ENCODE measurements around the gene ADGRB2.

ADGRB2 gene

GRCh38 chr1:31763671-31764311 lies 349 bp downstream of the ADGRB2 start:
- no peak for DNase-seq

DNA sequence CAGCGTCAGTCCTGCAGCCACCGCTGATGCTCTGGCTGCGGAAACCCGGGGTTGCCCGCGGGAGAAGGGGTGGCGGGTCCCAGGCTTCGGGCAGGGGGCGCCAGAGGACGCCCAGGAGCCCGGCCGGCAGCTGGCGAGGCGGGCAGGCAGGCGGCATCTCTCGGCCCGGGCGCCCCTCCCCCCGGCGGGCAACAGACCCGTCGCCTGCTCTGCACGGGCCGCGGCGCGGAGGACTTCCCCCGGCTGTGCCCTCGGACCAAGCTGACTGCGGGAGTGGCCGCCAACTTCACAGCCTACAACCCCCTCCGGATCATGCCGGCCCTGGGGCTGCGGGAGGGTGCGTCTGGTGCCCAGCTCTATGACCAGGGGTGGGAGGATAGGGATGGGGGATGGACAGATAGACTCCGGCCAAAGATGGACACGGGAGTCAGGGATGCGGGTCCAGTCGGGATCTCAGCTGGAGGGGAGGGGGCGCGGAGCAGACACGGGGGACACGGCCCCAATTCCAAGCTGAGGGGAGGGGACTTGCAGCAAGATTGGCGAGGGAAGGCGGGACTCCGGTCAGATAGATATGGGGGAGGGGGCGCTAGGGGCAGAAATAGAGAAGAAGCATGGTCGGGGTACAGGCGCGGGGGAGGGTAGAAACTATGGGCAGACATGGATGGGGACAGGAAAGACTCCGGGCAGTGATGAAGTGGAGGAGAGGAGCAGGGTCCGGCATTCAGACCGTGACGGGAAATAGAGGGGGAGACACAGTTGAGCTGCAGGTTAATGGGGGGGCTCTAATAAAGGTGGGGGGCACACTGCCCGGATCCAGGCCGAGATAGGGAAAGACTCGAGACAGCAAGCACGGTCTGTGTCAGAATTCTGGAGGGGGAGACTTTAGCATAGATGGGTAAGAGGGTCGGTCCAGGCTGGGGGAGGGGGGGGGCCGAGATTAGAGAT lies 1.1 kb downstream of the ADGRB2 start:
- peak; percentile 73 for DNase-seq

GRCh38 chr1:31762323-31762722 lies 1.8 kb downstream of the ADGRB2 start:
- no peak for DNase-seq

DNA sequence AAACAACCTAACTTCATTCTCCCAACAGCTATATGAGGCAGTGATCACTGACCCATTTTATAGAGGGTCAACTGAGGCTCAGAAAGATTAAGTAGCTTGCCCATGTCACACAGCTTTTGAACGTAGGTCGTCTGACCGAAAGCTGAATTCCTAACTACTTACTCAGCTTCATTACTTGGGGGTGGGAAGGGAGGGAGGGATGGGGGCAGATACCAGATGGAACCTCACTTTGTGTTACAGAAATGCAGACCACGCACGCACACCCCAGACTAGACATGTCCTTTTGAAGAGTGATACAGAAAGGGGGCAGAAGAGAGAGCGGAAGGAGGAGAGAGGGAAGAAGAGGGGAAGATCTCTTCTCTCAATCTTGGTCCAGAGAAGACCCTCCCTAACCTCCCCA lies 2.3 kb downstream of the ADGRB2 start:
- no peak for DNase-seq

DNA sequence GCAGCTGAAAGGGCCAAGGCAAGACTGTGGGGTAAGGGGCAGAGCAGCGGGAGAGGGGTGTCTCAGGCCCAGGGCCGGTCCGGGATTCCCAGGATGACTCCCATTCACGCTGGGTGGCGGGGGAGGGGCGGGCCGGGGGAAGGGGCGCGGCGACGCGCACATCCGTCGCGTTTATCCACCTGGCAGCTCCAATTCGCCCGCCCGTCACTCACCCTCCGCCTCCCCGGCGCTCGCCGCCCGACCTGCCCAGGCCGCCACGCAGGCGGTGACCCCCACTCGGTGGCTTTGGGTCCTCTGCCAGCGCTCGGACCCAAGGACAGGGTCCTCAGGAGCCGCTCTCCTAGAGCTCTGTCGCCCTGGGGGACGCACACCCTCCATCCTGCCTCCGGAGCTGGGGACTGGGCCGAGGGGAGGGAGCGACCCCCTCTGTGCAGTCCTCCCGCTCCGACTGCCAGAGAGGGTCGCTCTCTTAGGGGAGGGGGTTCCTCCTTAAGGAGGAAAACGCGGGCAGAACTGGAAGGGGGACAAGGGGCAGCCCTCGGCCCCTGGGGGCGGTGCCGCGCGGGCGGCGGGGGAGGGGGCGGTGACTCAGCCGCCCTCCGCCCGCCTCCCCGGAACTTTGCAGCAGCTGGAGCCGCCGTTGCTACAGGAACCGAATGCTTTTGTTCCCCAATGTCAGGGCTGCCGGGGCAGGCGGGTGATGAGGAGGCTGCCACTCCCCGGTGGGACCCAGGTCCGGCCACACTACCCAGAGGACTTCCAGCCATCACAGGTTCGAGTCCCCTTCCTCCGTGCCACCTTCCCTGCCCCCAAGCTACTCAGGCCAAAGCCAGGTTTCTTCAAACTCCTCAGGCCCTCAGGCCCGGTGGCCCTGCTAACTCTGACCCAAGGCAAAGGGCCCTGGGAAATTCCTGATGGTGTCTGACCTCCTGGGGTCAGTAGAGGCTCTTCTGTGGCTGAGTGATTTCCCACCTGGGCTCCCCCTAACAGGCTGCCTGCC lies 3.4 kb downstream of the ADGRB2 start:
- peak; percentile 61 for DNase-seq

GRCh38 chr1:31759298-31760023 lies 4.7 kb downstream of the ADGRB2 start:
- DNase-seq: no peak

DNA sequence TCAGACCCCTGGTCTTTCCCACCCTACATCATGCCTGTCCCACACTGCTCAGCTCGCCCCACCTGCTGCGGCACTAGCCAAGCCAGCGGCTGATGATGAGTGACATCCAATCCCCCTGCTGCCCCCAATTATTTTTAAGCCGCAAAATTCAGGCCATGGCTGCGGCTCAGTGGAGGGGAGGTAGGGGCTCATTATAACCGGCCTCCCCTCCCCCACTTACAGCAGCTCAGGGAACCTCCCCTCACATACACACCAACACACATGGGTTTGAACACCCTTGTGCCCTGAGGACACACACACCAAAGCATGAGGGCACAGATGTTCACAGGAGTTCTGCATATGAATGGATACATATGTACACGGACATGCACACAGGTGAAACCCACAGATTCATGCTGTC lies 5.3 kb downstream of the ADGRB2 start:
- DNase-seq: no peak

- no peak for DNase-seq
Measured at GRCh38 chr1:31757989-31758388, 6.2 kb downstream of the ADGRB2 start.

- DNase-seq: no peak
Measured at GRCh38 chr1:31757204-31757679, 6.9 kb downstream of the ADGRB2 start.

DNA sequence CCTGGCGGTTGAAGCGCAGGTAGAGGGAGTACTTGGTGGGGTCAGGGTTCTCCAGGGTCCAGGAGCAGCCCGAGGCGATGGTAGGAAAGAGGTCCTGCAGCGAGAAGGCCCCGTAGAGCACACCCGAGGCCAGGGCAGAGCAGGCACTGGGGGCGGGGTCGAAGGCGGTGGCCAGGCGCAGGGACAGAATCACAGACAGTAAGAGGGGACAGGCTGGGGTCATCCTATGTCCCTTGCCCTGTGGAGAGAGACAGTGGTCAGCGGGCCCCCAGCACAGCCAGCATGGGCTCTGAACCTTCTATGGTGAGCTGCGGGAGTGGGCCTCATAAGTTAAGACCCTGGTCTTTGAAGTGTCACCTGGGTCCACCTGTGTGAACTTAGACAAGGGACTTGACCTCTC lies 7.6 kb downstream of the ADGRB2 start:
- no peak for DNase-seq

DNA sequence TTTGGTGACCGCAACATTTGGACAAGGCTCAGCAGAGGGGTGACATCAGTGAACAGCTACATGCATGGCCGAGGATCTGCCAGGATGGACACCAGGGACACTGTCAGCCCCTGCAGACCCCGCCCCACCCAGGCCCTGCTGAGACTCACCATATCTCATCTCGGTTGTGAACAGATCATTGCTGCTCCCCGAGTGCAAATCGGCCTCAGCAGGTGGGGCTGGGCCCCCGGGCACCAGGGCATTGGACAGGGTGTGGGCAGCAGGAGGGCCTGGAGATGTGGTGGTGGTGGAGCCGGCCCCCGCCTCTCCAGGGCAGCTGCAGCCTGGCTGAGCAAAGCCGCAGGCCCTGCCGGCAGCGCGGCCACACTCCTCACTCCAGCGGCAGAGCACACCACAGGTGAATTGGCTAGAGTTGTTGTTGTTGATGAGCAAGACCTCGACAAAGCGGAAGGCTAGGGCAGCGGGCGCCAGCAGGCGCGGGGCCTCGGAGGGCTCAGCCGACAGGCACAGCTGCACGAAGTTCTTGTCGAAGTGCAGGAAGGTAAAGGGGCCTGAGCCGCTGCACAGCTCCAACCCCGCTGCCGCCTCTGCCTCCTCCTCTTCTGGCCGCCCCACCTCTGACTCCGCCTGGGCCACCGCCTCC lies 8.2 kb downstream of the ADGRB2 start:
- DNase-seq: no peak

DNA sequence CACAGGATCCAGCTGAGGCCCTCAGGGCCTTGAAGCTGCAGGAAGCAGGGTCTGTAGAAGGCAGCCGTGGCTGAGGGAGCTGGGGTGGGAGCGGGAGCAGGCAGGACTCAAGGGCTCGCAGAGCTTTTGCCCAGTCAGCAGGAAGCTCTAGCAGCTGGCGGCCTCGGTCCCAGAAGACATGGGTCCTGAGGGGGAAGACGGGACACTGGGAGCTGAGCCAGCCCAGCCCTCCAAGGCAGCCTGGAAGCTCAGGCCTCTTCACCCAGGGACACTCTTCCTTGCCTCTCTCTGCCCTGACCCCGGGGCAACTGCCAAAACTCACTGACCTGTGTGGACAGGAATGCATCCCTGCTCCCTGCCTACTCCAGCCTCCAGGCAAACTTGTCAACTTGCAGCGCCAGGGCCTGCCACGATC lies 8.9 kb downstream of the ADGRB2 start:
- no peak for DNase-seq

DNA sequence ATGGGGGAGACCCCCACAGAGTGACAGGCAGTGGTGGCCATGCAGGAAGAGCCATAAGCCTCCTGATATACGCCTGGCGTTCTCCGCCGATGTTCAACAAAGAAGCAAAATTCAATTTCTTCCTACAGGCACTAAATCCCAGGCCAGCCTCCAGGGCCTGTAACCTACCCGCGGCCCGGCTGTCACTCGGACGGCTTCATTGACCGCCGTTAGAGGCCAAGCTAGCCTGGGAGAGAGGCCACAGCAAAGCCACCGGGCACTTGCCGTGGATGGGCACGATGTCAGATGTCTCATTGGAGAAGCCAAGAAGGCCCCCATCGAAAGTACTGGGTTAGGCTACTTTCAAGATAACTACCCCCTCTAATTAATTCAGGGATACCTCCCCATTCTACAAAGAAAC lies 9.7 kb downstream of the ADGRB2 start:
- DNase-seq: no peak

- DNase-seq: no peak
Measured at GRCh38 chr1:31753707-31754349, 10.3 kb downstream of the ADGRB2 start.

DNA sequence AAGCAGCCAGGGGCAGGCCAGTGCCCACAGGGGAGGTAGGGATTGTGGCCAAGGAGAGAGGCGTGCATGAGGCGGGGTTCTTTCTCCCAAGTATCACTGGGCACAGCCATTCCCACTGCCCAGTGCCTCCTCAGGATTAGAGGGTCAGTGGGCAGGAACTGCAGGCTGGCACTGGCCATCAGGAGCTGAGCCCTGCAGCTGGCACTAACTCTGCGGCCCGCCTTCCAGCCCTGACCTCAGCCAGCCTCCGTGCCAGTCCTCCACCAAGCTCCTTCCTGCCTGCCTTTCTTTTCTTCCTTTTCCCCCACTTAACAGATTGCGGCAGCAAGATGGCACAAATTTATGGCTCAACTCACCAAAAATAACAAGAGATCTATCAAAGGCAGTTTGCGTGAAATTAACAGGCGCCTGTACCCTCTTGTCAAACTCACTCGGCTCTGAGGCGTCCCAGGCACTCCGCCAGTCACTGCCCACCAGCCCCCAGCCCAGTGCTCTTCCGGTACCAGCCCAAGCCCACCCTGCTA lies 11.1 kb downstream of the ADGRB2 start:
- no peak for DNase-seq

DNA sequence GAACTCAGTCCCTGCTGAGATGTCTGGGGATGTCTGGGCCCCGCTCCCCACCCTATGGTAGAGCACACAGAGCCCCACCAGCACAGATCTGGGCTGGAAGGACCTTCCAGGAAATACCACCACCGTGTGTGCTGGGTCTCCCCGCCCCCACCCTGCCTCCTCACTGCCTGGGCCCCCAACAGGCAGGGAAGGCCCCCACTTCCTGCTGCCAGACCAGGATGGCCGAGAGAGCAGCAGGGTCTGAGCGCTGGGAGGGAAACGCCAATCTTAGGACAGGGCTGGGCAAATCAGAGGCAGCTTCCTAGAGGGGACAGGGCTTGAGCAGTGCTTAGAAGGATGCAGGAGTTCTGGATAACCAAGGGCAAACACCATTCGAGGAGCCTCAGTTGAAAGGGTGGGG lies 11.9 kb downstream of the ADGRB2 start:
- DNase-seq: no peak

GRCh38 chr1:31751822-31752241 lies 12.3 kb downstream of the ADGRB2 start:
- no peak for DNase-seq

- peak; percentile 18 for DNase-seq
Measured at GRCh38 chr1:31750858-31751510, 13.2 kb downstream of the ADGRB2 start.

GRCh38 chr1:31749785-31750735 lies 14.1 kb downstream of the ADGRB2 start:
- DNase-seq: no peak

Measured in activated naive CD4-positive, alpha-beta T cell treated with Interleukin-2 at 50 U/mL for 16 hours (primary cell).